GM10266 (cell line): ENCODE data around the gene LRRC3.

ENCODE experiments used
- DNase-seq: peaks from one replicate; pipeline ENCODE4 v3.0.0; 2012; ENCODE audit errors: extremely low spot score
- CTCF ChIP-seq: IDR thresholded peaks from 2 replicates; pipeline ENCODE4 v1.5.1; 2012; ENCODE audit warnings: mild to moderate bottlenecking, low read depth; ENCODE audit not compliant: control insufficient read depth, insufficient read depth; ENCODE audit errors: missing control alignments

The LRRC3 gene

GRCh38 chr21:44441581-44442265 lies 13.6 kb upstream of the LRRC3 start:
- no peak for TF ChIP-seq CTCF
- DNase-seq = no peak

GRCh38 chr21:44442266-44443125 lies 12.8 kb upstream of the LRRC3 start:
- DNase-seq = no peak
- TF ChIP-seq CTCF = no peak

GRCh38 chr21:44443291-44443890 lies 11.9 kb upstream of the LRRC3 start:
- no peak for TF ChIP-seq CTCF

GRCh38 chr21:44443891-44444285 lies 11.4 kb upstream of the LRRC3 start:
- TF ChIP-seq CTCF = no peak
- no peak for DNase-seq

More at GRCh38 chr21:44443291-44443890, 11.9 kb upstream of the LRRC3 start:
- DNase-seq = no peak

- no peak for DNase-seq
- no peak for TF ChIP-seq CTCF
These were observed 10.9 kb upstream of the LRRC3 start for GRCh38 chr21:44444286-44444931.

- no peak for DNase-seq
- TF ChIP-seq CTCF = no peak
These were observed 10.0 kb upstream of the LRRC3 start for GRCh38 chr21:44445145-44445812.
